B cell (primary cell): ENCODE measurements around the gene AK8. TPM values are rescaled to one million over a fixed set of nuclear protein-coding genes. Genes with fewer than 3 reads are reported as not detected.

Experiments
- ATAC-seq: fragments of 200-7000 bp; cut with Tn5 transposase; one replicate; pipeline ENCODE4 v1.10.0; 2021; ENCODE audit warnings: low read depth, mild to moderate bottlenecking, moderate number of reproducible peaks, moderate library complexity
- CTCF ChIA-PET: fragments of 350-600 bp; sonication (Branson Sonifier 250); formaldehyde crosslinking; loops from one replicate; lab custom pipeline; 2021; ENCODE audit warnings: antibody characterized with exemption, inconsistent platforms; lab: Charles Lee
- POLR2A ChIA-PET: fragments of 350-600 bp; sonication (Branson Sonifier 250); formaldehyde crosslinking; loops from one replicate; lab custom pipeline; 2021; ENCODE audit warnings: antibody characterized with exemption; lab: Charles Lee
- DNase-seq: peaks from one replicate; pipeline ENCODE4 v3.0.0; 2013
- H2AFZ ChIP-seq: 2 replicates; pipeline ENCODE4 v1.6.1; 2012; ENCODE audit warnings: mild to moderate bottlenecking, low read depth, low read length; ENCODE audit not compliant: insufficient read depth, poor library complexity, severe bottlenecking
- H3K27ac ChIP-seq, 2 donors: 1 replicate in 1 of 2; 2 replicates in 1 of 2; pipeline ENCODE4 v1.5.1; 2012 to 2013; ENCODE audit warnings: low read length in 2 of 2, mild to moderate bottlenecking in 2 of 2, moderate library complexity in 1 of 2
- H3K27me3 ChIP-seq, 4 experiments: fragments of 200-600 bp in 1 of 4; sonication (generic) in 1 of 4; replicated peaks in 1 of 4; 1 replicate in 2 of 4; 2 replicates in 2 of 4; pipeline versions ENCODE4 v1.6.1 to v1.7.0; 2013 to 2016; ENCODE audit warnings: low read length in 3 of 4, mild to moderate bottlenecking in 2 of 4, mixed read lengths in 1 of 4, moderate library complexity in 1 of 4; ENCODE audit not compliant: insufficient read depth in 4 of 4, control insufficient read depth in 3 of 4; ENCODE audit errors: control extremely low read depth in 1 of 4
- H3K36me3 ChIP-seq, 2 experiments: replicated peaks in 1 of 2; 1 replicate in 1 of 2; 2 replicates in 1 of 2; pipeline versions ENCODE4 v1.6.1 to v1.7.1; 2013; ENCODE audit warnings: low read length in 1 of 2; ENCODE audit not compliant: insufficient read depth in 2 of 2, control insufficient read depth in 1 of 2; ENCODE audit errors: control extremely low read depth in 1 of 2, extremely low read depth in 1 of 2
- H3K4me1 ChIP-seq, 2 donors: fragments of 200-600 bp in 1 of 2; sonication (generic) in 1 of 2; 1 replicate in 1 of 2; 2 replicates in 1 of 2; pipeline versions ENCODE4 v1.5.1 to v1.6.1; 2013 to 2017; ENCODE audit warnings: low read length in 2 of 2; ENCODE audit not compliant: control insufficient read depth in 2 of 2, insufficient read depth in 2 of 2
- H3K4me2 ChIP-seq: replicated peaks from 2 replicates; pipeline ENCODE3; 2012; ENCODE audit warnings: mild to moderate bottlenecking, low read depth, low read length; ENCODE audit not compliant: poor library complexity, severe bottlenecking
- H3K4me3 ChIP-seq, 5 experiments: fragments of 200-600 bp in 1 of 5; sonication (generic) in 1 of 5; 1 replicate in 3 of 5; 2 replicates in 2 of 5; pipeline versions ENCODE4 v1.5.1 to v1.7.0; 2011 to 2016; ENCODE audit warnings: low read length in 4 of 5, mild to moderate bottlenecking in 4 of 5, low read depth in 2 of 5, control low read depth in 1 of 5, moderate library complexity in 1 of 5; ENCODE audit not compliant: insufficient read depth in 1 of 5; ENCODE audit errors: control extremely low read depth in 1 of 5, extremely low read depth in 1 of 5
- H3K79me2 ChIP-seq: fragments of 200-600 bp; sonication (generic); one replicate; pipeline ENCODE4 v1.6.0; 2016; ENCODE audit warnings: low read length; ENCODE audit not compliant: control insufficient read depth, insufficient read depth
- H3K9ac ChIP-seq: fragments of 200-600 bp; sonication (generic); 2 replicates; pipeline ENCODE4 v1.6.1; 2017; ENCODE audit warnings: mild to moderate bottlenecking, low read length, moderate library complexity
- H3K9me3 ChIP-seq, 3 donors: one replicate each; pipeline versions ENCODE4 v1.6.1 to v1.7.1; 2013; ENCODE audit warnings: low read length in 2 of 3; ENCODE audit not compliant: control insufficient read depth in 2 of 3, insufficient read depth in 1 of 3; ENCODE audit errors: control extremely low read depth in 1 of 3
- H4K20me1 ChIP-seq: 2 replicates; pipeline ENCODE4 v1.6.0; 2012; ENCODE audit warnings: mild to moderate bottlenecking, low read length; ENCODE audit not compliant: insufficient read depth, control insufficient read depth, poor library complexity, severe bottlenecking
- H3K27ac Mint-ChIP-seq: one replicate; pipeline ENCODE4 v1.8.0; 2021; ENCODE audit warnings: mixed read lengths
- H3K27me3 Mint-ChIP-seq: one replicate; pipeline ENCODE4 v1.8.0; 2021; ENCODE audit warnings: mixed read lengths
- H3K4me1 Mint-ChIP-seq: one replicate; pipeline ENCODE4 v1.8.0; 2021; ENCODE audit warnings: mixed read lengths
- H3K4me3 Mint-ChIP-seq: one replicate; pipeline ENCODE4 v1.8.0; 2021; ENCODE audit warnings: mixed read lengths
- H3K9me3 Mint-ChIP-seq: one replicate; pipeline ENCODE4 v1.8.0; 2022; ENCODE audit warnings: mixed read lengths; ENCODE audit not compliant: insufficient read depth
- EZH2 ChIP-seq: IDR thresholded peaks from 2 replicates; pipeline ENCODE4 v1.6.1; 2012; ENCODE audit warnings: borderline replicate concordance, low read depth, mild to moderate bottlenecking, moderate library complexity, low read length; ENCODE audit not compliant: insufficient read depth, poor library complexity, severe bottlenecking
- WGBS: methylation state at CpG from one replicate; pipeline ENCODE4 v1.1.5; 2013; ENCODE audit warnings: missing lambda C conversion rate; ENCODE audit not compliant: insufficient coverage; 5-methylcytosine and 5-hydroxymethylcytosine counted together
- intact Hi-C: fragments of 100-400 bp; cut with micrococcal nuclease; formaldehyde crosslinking; loops from one replicate; pipeline ENCODE4 v1.10.0; 2022
- polyA plus RNA-seq: library from polyadenylated mRNA; depleted of rRNA; stranded (reverse); fragments of >200 nt; gene quantifications from 2 replicates; pipeline ENCODE4 v1.2.3, GENCODE V29; 2012
- total RNA-seq, 2 donors: library from RNA; stranded (reverse); fragments of 120-200 nt in 1 of 2; gene quantifications; 1 replicate in 1 of 2; 2 replicates in 1 of 2; pipeline versions ENCODE4 v1.2.3 to v1.2.4, GENCODE V29; 2013 to 2022
- TF ChIP-seq, protein P1 (sequence below): fragments of 200-600 bp; IDR thresholded peaks from one replicate; pipeline ENCODE4 v1.8.0; 2022; ENCODE audit warnings: antibody characterized with exemption, mild to moderate bottlenecking

AK8 gene
- total and polyA plus RNA-seq, 2 donors (not counting 1 experiment from before 2014, with no cell fraction given), result 1.9 to 8.6 TPM

GRCh38 chr9:132776891-132777290, 101.2 kb downstream of the AK8 start:
- Histone ChIP-seq H3K4me1 (no peaks in the 10 kb centered on the region), H3K27ac (no peak overlapping the region), H3K27me3 (peaks cover 0 to 6% (median 1%) of the 10 kb centered on the region in 4 experiments), H3K9me3 (peaks cover 0 to 5% (median 0%) of the 10 kb centered on the region in 3 donors), H4K20me1 (no peaks in the 10 kb centered on the region), H3K79me2 (no peaks in the 10 kb centered on the region), H3K9ac (no peak overlapping the region), H3K4me3 (no peak overlapping the region), H3K4me2 (no peak overlapping the region), H2AFZ (no peak overlapping the region), H3K36me3 (no peaks in the 10 kb centered on the region)
- DNase-seq (no peak), ATAC-seq (no peak)
- Mint-ChIP-seq H3K4me1 (peaks cover 4% of the 10 kb centered on the region), H3K4me3 (no peak overlapping the region), H3K9me3 (no peaks in the 10 kb centered on the region), H3K27ac (no peak overlapping the region), H3K27me3 (peaks cover 21% of the 10 kb centered on the region)
- ChIA-PET POLR2A (no interaction called here), CTCF (interaction anchor here (0.7 kb wide), 1 partner anchor 720 kb away, joined by 3 read pairs; no protein-coding TSS in a partner anchor)
- 89% methylated on average over 3 of the region's 6 CpGs for WGBS
- no peak for TF ChIP-seq EZH2
- TF ChIP-seq, protein P1, sequence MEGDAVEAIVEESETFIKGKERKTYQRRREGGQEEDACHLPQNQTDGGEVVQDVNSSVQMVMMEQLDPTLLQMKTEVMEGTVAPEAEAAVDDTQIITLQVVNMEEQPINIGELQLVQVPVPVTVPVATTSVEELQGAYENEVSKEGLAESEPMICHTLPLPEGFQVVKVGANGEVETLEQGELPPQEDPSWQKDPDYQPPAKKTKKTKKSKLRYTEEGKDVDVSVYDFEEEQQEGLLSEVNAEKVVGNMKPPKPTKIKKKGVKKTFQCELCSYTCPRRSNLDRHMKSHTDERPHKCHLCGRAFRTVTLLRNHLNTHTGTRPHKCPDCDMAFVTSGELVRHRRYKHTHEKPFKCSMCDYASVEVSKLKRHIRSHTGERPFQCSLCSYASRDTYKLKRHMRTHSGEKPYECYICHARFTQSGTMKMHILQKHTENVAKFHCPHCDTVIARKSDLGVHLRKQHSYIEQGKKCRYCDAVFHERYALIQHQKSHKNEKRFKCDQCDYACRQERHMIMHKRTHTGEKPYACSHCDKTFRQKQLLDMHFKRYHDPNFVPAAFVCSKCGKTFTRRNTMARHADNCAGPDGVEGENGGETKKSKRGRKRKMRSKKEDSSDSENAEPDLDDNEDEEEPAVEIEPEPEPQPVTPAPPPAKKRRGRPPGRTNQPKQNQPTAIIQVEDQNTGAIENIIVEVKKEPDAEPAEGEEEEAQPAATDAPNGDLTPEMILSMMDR, result no peak
- intact Hi-C loops, result no loop called here

- Histone ChIP-seq H3K27me3 (peaks cover 0 to 6% (median 0%) of the 10 kb centered on the region in 4 experiments), H3K9me3 (peaks cover 0 to 5% (median 0%) of the 10 kb centered on the region in 3 donors), H2AFZ (no peak overlapping the region), H3K79me2 (no peaks in the 10 kb centered on the region), H3K36me3 (no peaks in the 10 kb centered on the region), H3K4me2 (no peak overlapping the region), H3K9ac (no peak overlapping the region), H3K4me1 (no peaks in the 10 kb centered on the region), H3K27ac (no peak overlapping the region), H4K20me1 (no peaks in the 10 kb centered on the region), H3K4me3 (no peak overlapping the region)
- ATAC-seq (no peak), DNase-seq (no peak)
- ChIA-PET CTCF (no interaction called here), POLR2A (no interaction called here)
- H3K9me3 Mint-ChIP-seq, result no peaks in the 10 kb centered on the region
- no peak overlapping the region for H3K27ac Mint-ChIP-seq
- intact Hi-C loops, result no loop called here
- 97% methylated on average over 11 of the region's 11 CpGs for WGBS
- H3K27me3 Mint-ChIP-seq, result peaks cover 18% of the 10 kb centered on the region
- TF ChIP-seq, protein P1, result no peak
- TF ChIP-seq EZH2, result no peak
- H3K4me1 Mint-ChIP-seq, result peaks cover 4% of the 10 kb centered on the region
- no peak overlapping the region for H3K4me3 Mint-ChIP-seq
These were observed 101.8 kb downstream of the AK8 start for GRCh38 chr9:132776268-132776667.
